GM04503 (cell line): Measurements from ENCODE around the gene COPRS.

Experiments used
- DNase-seq: peaks from one replicate; pipeline ENCODE4 v3.0.0-alpha.2; 2012; ENCODE audit warnings: low read depth

The COPRS gene

GRCh38 chr17:31858642-31859486 is at the start of gene COPRS:
Gene COPRS (minus strand): TSS chr17:31859244. CDS start chr17:31859199, 45 bp downstream.
- no peak for DNase-seq

GRCh38 chr17:31908386-31908785 is 49.3 kb upstream of the COPRS start:
- DNase-seq, result no peak

GRCh38 chr17:31907342-31907962 is 48.4 kb upstream of the COPRS start:
- DNase-seq, result no peak

GRCh38 chr17:31903401-31903800 is 44.4 kb upstream of the COPRS start:
- DNase-seq, result no peak

GRCh38 chr17:31902693-31903092 is 43.6 kb upstream of the COPRS start:
- DNase-seq, result no peak

- DNase-seq, result no peak
Observed at GRCh38 chr17:31900877-31901276, 41.8 kb upstream of the COPRS start.

GRCh38 chr17:31888124-31888523 is 29.1 kb upstream of the COPRS start:
- no peak for DNase-seq

- no peak for DNase-seq
Observed at GRCh38 chr17:31882571-31882970, 23.5 kb upstream of the COPRS start.

GRCh38 chr17:31880311-31880710 is 21.3 kb upstream of the COPRS start:
- no peak for DNase-seq

- DNase-seq, result no peak
Observed at GRCh38 chr17:31878703-31879073, 19.6 kb upstream of the COPRS start.

GRCh38 chr17:31877911-31878702 is 19.1 kb upstream of the COPRS start:
- no peak for DNase-seq

GRCh38 chr17:31877341-31877740 is 18.3 kb upstream of the COPRS start:
- no peak for DNase-seq

- no peak for DNase-seq
Observed at GRCh38 chr17:31875081-31875480, 16.0 kb upstream of the COPRS start.

GRCh38 chr17:31869797-31870568 is 10.9 kb upstream of the COPRS start:
- no peak for DNase-seq

- no peak for DNase-seq
Observed at GRCh38 chr17:31869031-31869430, 10.0 kb upstream of the COPRS start.

- DNase-seq, result no peak
Observed at GRCh38 chr17:31859487-31860008, 504 bp upstream of the COPRS start.

- no peak for DNase-seq
Observed at GRCh38 chr17:31857920-31858641, 963 bp downstream of the COPRS start.

- no peak for DNase-seq
Observed at GRCh38 chr17:31856750-31857149, 2.3 kb downstream of the COPRS start.

GRCh38 chr17:31854672-31855071 is 4.4 kb downstream of the COPRS start:
- no peak for DNase-seq

GRCh38 chr17:31853911-31854470 is 5.1 kb downstream of the COPRS start:
- no peak for DNase-seq

- no peak for DNase-seq
Observed at GRCh38 chr17:31845291-31845690, 13.8 kb downstream of the COPRS start.
